ENCODE measurements around the gene LMAN1L. TPM values are rescaled to one million over a fixed set of nuclear protein-coding genes. Genes with fewer than 3 reads are reported as not detected.

The LMAN1L gene
- total RNA-seq, 4 donors from 2014 or later, result 0.66 TPM; not detected in 3

- H3K9me3 ChIP-seq, result no peaks in the 10 kb centered on the region
- no peak for TF ChIP-seq EP300 (IDR thresholded peaks at IDR 0.05)
- TF ChIP-seq POLR2A (IDR thresholded peaks at IDR 0.05; ENCODE audit: low read depth), result no peak
- no peak for TF ChIP-seq POLR2AphosphoS5 (IDR thresholded peaks at IDR 0.05)
- no peaks in the 10 kb centered on the region for H3K27me3 ChIP-seq
- peaks cover 38 to 49% (median 42%) of the 10 kb centered on the region in 4 donors for H3K4me1 ChIP-seq
- no peak for DNase-seq (ENCODE audit: extremely low spot score)
- no peak overlapping the region for H3K4me3 ChIP-seq
- peaks cover 22 to 30% (median 26%) of the 10 kb centered on the region in 4 donors for H3K36me3 ChIP-seq
- H3K27ac ChIP-seq (replicated peaks in 1 of 4), result no peak overlapping the region
- intact Hi-C loops (cut with DNase I), result no loop called here
- 74% methylated on average over 5 of the region's 5 CpGs for WGBS
These were observed 44.5 kb downstream of the LMAN1L start for GRCh38 chr15:74857082-74857655.

GRCh38 chr15:74857671-74858368 is 45.2 kb downstream of the LMAN1L start:
- Histone ChIP-seq H3K4me3 (no peak overlapping the region), H3K27ac (replicated peaks in 1 of 4) (no peak overlapping the region), H3K9me3 (no peaks in the 10 kb centered on the region), H3K36me3 (peaks cover 15 to 23% (median 19%) of the 10 kb centered on the region in 4 donors), H3K27me3 (no peaks in the 10 kb centered on the region), H3K4me1 (peaks cover 38 to 49% (median 43%) of the 10 kb centered on the region in 4 donors)
- TF ChIP-seq POLR2A (IDR thresholded peaks at IDR 0.05; ENCODE audit: low read depth) (no peak), POLR2AphosphoS5 (IDR thresholded peaks at IDR 0.05) (no peak), EP300 (IDR thresholded peaks at IDR 0.05) (no peak), CTCF (IDR thresholded peaks at IDR 0.05) (no peak)
- DNase-seq (ENCODE audit: extremely low spot score), result no peak
- WGBS, result 51% methylated on average over 9 of the region's 9 CpGs
- intact Hi-C loops (cut with DNase I), result no loop called here

GRCh38 chr15:74858369-74858740 is 45.7 kb downstream of the LMAN1L start:
- WGBS, result 68% methylated on average over 4 of the region's 4 CpGs
- Histone ChIP-seq H3K36me3 (peaks cover 10 to 18% (median 14%) of the 10 kb centered on the region in 4 donors), H3K27me3 (no peaks in the 10 kb centered on the region), H3K27ac (replicated peaks in 1 of 4) (no peak overlapping the region), H3K4me3 (no peak overlapping the region), H3K4me1 (peaks cover 43 to 55% (median 48%) of the 10 kb centered on the region in 4 donors), H3K9me3 (no peaks in the 10 kb centered on the region)
- TF ChIP-seq POLR2AphosphoS5 (IDR thresholded peaks at IDR 0.05) (no peak), POLR2A (IDR thresholded peaks at IDR 0.05; ENCODE audit: low read depth) (no peak), CTCF (IDR thresholded peaks at IDR 0.05) (no peak), EP300 (IDR thresholded peaks at IDR 0.05) (no peak)
- no peak for DNase-seq (ENCODE audit: extremely low spot score)
- intact Hi-C loops (cut with DNase I), result no loop called here

GRCh38 chr15:74863239-74864056 is 50.8 kb downstream of the LMAN1L start:
- no peak overlapping the region for H3K4me3 ChIP-seq
- WGBS, result 68% methylated on average over 11 of the region's 11 CpGs
- no peak for DNase-seq (ENCODE audit: extremely low spot score)
- H3K9me3 ChIP-seq, result no peaks in the 10 kb centered on the region
- peak overlapping the region; percentile 8 to 63 (median 42) for H3K27ac ChIP-seq (replicated peaks in 1 of 4)
- intact Hi-C loops (cut with DNase I), result loop anchor here (5.0 kb wide), 1 partner anchor 39 kb away; no protein-coding TSS in a partner anchor
- TF ChIP-seq POLR2AphosphoS5 (IDR thresholded peaks at IDR 0.05) (peak in 1 of 2 donors; percentile 37), EP300 (IDR thresholded peaks at IDR 0.05) (no peak)
- peaks cover 63 to 73% (median 68%) of the 10 kb centered on the region in 4 donors for H3K4me1 ChIP-seq
- no peaks in the 10 kb centered on the region for H3K27me3 ChIP-seq
- H3K36me3 ChIP-seq, result peaks cover 0 to 7% (median 3%) of the 10 kb centered on the region in 4 donors

GRCh38 chr15:74864296-74864695 is 51.7 kb downstream of the LMAN1L start:
- no peak overlapping the region for H3K4me3 ChIP-seq
- no peaks in the 10 kb centered on the region for H3K9me3 ChIP-seq
- H3K27me3 ChIP-seq, result no peaks in the 10 kb centered on the region
- TF ChIP-seq CTCF (IDR thresholded peaks at IDR 0.05) (no peak), POLR2A (IDR thresholded peaks at IDR 0.05; ENCODE audit: low read depth) (no peak), EP300 (IDR thresholded peaks at IDR 0.05) (no peak), POLR2AphosphoS5 (IDR thresholded peaks at IDR 0.05) (no peak)
- 83% methylated on average over 6 of the region's 6 CpGs for WGBS
- H3K4me1 ChIP-seq, result peaks cover 65 to 73% (median 69%) of the 10 kb centered on the region in 4 donors
- no peak for DNase-seq (ENCODE audit: extremely low spot score)
- peak overlapping the region in 2 of 4 donors; percentile 38 to 63 for H3K27ac ChIP-seq (replicated peaks in 1 of 4)
- H3K36me3 ChIP-seq, result peaks cover 0 to 7% (median 3%) of the 10 kb centered on the region in 4 donors
- intact Hi-C loops (cut with DNase I), result loop anchor here (5.0 kb wide), 1 partner anchor 38 kb away; no protein-coding TSS in a partner anchor
